Measurements from ENCODE around the gene DHRS9.

Gene DHRS9

GRCh38 chr2:169065864-169066517 is 3.4 kb upstream of the DHRS9 start:
- DNase-seq (ENCODE audit: insufficient read length, low spot score), result no peak

GRCh38 chr2:169066897-169067296 is 2.5 kb upstream of the DHRS9 start:
- FAIRE-seq, result no peak
- no peak for DNase-seq (ENCODE audit: insufficient read length, low spot score)
- no peak for TF ChIP-seq CTCF (IDR thresholded peaks at IDR 0.05; ENCODE audit: insufficient read depth, missing control alignments)

More at GRCh38 chr2:169065864-169066517, 3.4 kb upstream of the DHRS9 start:
- TF ChIP-seq CTCF (IDR thresholded peaks at IDR 0.05; ENCODE audit: insufficient read depth, missing control alignments), result no peak
- no peak for FAIRE-seq

GRCh38 chr2:169069833-169070232 is 470 bp downstream of the DHRS9 start:
- TF ChIP-seq CTCF (IDR thresholded peaks at IDR 0.05; ENCODE audit: insufficient read depth, missing control alignments), result no peak
- FAIRE-seq (no peak), DNase-seq (ENCODE audit: insufficient read length, low spot score) (no peak)

- DNase-seq (ENCODE audit: insufficient read length, low spot score), result no peak
- FAIRE-seq, result no peak
- TF ChIP-seq CTCF (IDR thresholded peaks at IDR 0.05; ENCODE audit: insufficient read depth, missing control alignments), result no peak
Measured at GRCh38 chr2:169071455-169071854, 2.1 kb downstream of the DHRS9 start.

GRCh38 chr2:169072163-169072925 is 3.0 kb downstream of the DHRS9 start:
- FAIRE-seq, result no peak
- DNase-seq (ENCODE audit: insufficient read length, low spot score), result no peak

GRCh38 chr2:169073211-169073962 is 4.0 kb downstream of the DHRS9 start:
- DNase-seq (ENCODE audit: insufficient read length, low spot score) (no peak), FAIRE-seq (no peak)
- no peak for TF ChIP-seq CTCF (IDR thresholded peaks at IDR 0.05; ENCODE audit: insufficient read depth, missing control alignments)

More at GRCh38 chr2:169072163-169072925, 3.0 kb downstream of the DHRS9 start:
- TF ChIP-seq CTCF (IDR thresholded peaks at IDR 0.05; ENCODE audit: insufficient read depth, missing control alignments), result no peak

Data from D721Med (cell line).